Psoas muscle (tissue), 8 donors: ENCODE data around the gene GAA. TPM values are rescaled to one million over a fixed set of nuclear protein-coding genes. Genes with fewer than 3 reads are reported as not detected.
A peak's percentile ranks its signal among the peaks of the same experiment; 100 is the strongest.

Experiments used
- ATAC-seq, 4 donors: fragments of 200-7000 bp; cut with Tn5 transposase; one replicate each; pipeline ENCODE4 v1.9.1; 2020; ENCODE audit warnings: moderate library complexity in 3 of 4, mild to moderate bottlenecking in 2 of 4
- DNase-seq, 2 donors: peaks; one replicate each; pipeline ENCODE4 v3.0.0-alpha.2; 2020
- H3K27ac ChIP-seq: fragments of 200-600 bp; one replicate; pipeline ENCODE4 v1.8.0; 2022
- H3K27me3 ChIP-seq, 3 donors: fragments of 200-600 bp in 1 of 3; one replicate each; pipeline versions ENCODE4 v1.6.1 to v1.8.0; 2013 to 2022; ENCODE audit warnings: low read length in 2 of 3, mild to moderate bottlenecking in 2 of 3, moderate library complexity in 1 of 3; ENCODE audit not compliant: insufficient read depth in 3 of 3
- H3K36me3 ChIP-seq, 2 donors: fragments of 200-600 bp in 1 of 2; one replicate each; pipeline versions ENCODE4 v1.6.1 to v1.8.0; 2013 to 2022; ENCODE audit warnings: low read depth in 1 of 2, mild to moderate bottlenecking in 1 of 2, moderate library complexity in 1 of 2; ENCODE audit not compliant: insufficient read depth in 1 of 2
- H3K4me1 ChIP-seq: fragments of 200-600 bp; one replicate; pipeline ENCODE4 v1.8.0; 2022
- H3K4me3 ChIP-seq: fragments of 200-600 bp; one replicate; pipeline ENCODE4 v1.8.0; 2022; ENCODE audit warnings: mild to moderate bottlenecking
- H3K9me3 ChIP-seq: fragments of 200-600 bp; one replicate; pipeline ENCODE4 v1.8.0; 2022
- CTCF ChIP-seq: fragments of 200-600 bp; IDR thresholded peaks from one replicate; pipeline ENCODE4 v1.8.0; 2022; ENCODE audit warnings: antibody characterized with exemption
- WGBS, 3 donors: extraction: QIAGEN DNeasy Blood & Tissue Kit; methylation state at CpG; one replicate each; pipeline versions ENCODE4 v1.1.6 to v1.1.7; 2013; 5-methylcytosine and 5-hydroxymethylcytosine counted together
- intact Hi-C, 2 donors: fragments of 100-400 bp; cut with DNase I; formaldehyde crosslinking; loops; one replicate each; pipeline versions ENCODE4 v1.11.0 to v1.14.2; 2022
- polyA plus RNA-seq, 3 donors: library from polyadenylated mRNA; stranded (reverse); fragments of 200-250 nt; gene quantifications; one replicate each; pipeline ENCODE4 v1.2.3, GENCODE V29; 2013
- total RNA-seq, 4 donors: library from RNA; stranded (reverse); fragmentation: NEBNext Ultra II Directional in 2 of 4; extraction: Animal tissue kit (Norgen Biotek cat#: 25700) in 2 of 4; gene quantifications; one replicate each; pipeline versions ENCODE4 v1.2.1 to v1.2.4, GENCODE V29; 2021 to 2023
- donor health status: healthy with polysubstance abuse.
- donor health status: DM: no; HTN: no; CAD: no; lungs with moderate emphysema.
- donor health status: Bipolar disorder and iron deficiency.
- donor health status: healthy.
- donor health status: DM: yes; HTN: yes; CAD: no.
- donor health status: DM: no; HTN: no; CAD: no.
- donor health status: DM: no; HTN: no; CAD: no.
- donor health status: DM: yes; HTN: yes; CAD: no.

Gene GAA
- total and polyA plus RNA-seq, 7 donors, result 19.6 to 42.4 (median 27.3) TPM

GRCh38 chr17:80122926-80123505 lies 21.6 kb downstream of the GAA start:
- H3K4me3 ChIP-seq, result no peak overlapping the region
- H3K9me3 ChIP-seq, result no peaks in the 10 kb centered on the region
- ATAC-seq (no peak), DNase-seq (no peak)
- peaks cover 0 to 2% (median 0%) of the 10 kb centered on the region in 3 donors for H3K27me3 ChIP-seq
- no peaks in the 10 kb centered on the region for H3K4me1 ChIP-seq
- TF ChIP-seq CTCF, result no peak
- WGBS, 3 donors, result 84 to 91% (median 89%) methylated on average over 6 of the region's 6 CpGs
- no peak overlapping the region for H3K27ac ChIP-seq
- intact Hi-C loops, result no loop called here
- peaks cover 3 to 15% of the 10 kb centered on the region in 2 donors for H3K36me3 ChIP-seq

- Histone ChIP-seq H3K27me3 (peaks cover 0 to 2% (median 0%) of the 10 kb centered on the region in 3 donors), H3K27ac (no peak overlapping the region), H3K36me3 (peaks cover 0 to 9% of the 10 kb centered on the region in 2 donors), H3K4me1 (no peaks in the 10 kb centered on the region), H3K4me3 (no peak overlapping the region), H3K9me3 (no peaks in the 10 kb centered on the region)
- peak in 1 of 2 donors; percentile 54 for DNase-seq
- no peak for TF ChIP-seq CTCF
- 55 to 64% (median 57%) methylated on average over 15 of the region's 15 CpGs for WGBS, 3 donors
- ATAC-seq, result peak; percentile 72 to 87 (median 86)
- intact Hi-C loops, result no loop called here
These were observed 22.4 kb downstream of the GAA start for GRCh38 chr17:80123791-80124190.

- no peak overlapping the region for H3K27ac ChIP-seq
- ATAC-seq, result peak in 1 of 4 donors; percentile 28
- no peaks in the 10 kb centered on the region for H3K4me1 ChIP-seq
- peaks cover 0 to 4% of the 10 kb centered on the region in 2 donors for H3K36me3 ChIP-seq
- 48 to 54% (median 53%) methylated on average over 15 of the region's 15 CpGs for WGBS, 3 donors
- no peak overlapping the region for H3K4me3 ChIP-seq
- H3K9me3 ChIP-seq, result no peaks in the 10 kb centered on the region
- intact Hi-C loops, result no loop called here
- peaks cover 0 to 2% (median 0%) of the 10 kb centered on the region in 3 donors for H3K27me3 ChIP-seq
- no peak for DNase-seq
- no peak for TF ChIP-seq CTCF
These were observed 23.1 kb downstream of the GAA start for GRCh38 chr17:80124351-80124981.

GRCh38 chr17:80125656-80126448 lies 24.5 kb downstream of the GAA start:
- ATAC-seq (no peak), DNase-seq (no peak)
- no peak for TF ChIP-seq CTCF
- Histone ChIP-seq H3K4me1 (no peaks in the 10 kb centered on the region), H3K36me3 (no peaks in the 10 kb centered on the region), H3K27ac (no peak overlapping the region), H3K9me3 (no peaks in the 10 kb centered on the region), H3K27me3 (peaks cover 0 to 2% (median 0%) of the 10 kb centered on the region in 3 donors), H3K4me3 (no peak overlapping the region)
- WGBS, 3 donors, result 60 to 62% (median 61%) methylated on average over 14 of the region's 14 CpGs
- intact Hi-C loops, result no loop called here
